A549 treated with DMSO at 1 μM for 4 hours (cell line): ENCODE measurements around the gene BAHCC1. TPM values are rescaled to one million over a fixed set of nuclear protein-coding genes. Genes with fewer than 3 reads are reported as not detected.

ENCODE experiments used
- total RNA-seq: library from RNA; stranded (reverse); fragments of 200-300 nt; extraction: Qiagen RNA extraction; gene quantifications from 5 replicates; pipeline ENCODE4 v1.2.3, GENCODE V29; 2022; ENCODE audit warnings: low read depth

The BAHCC1 gene
- total RNA-seq: 11.8 to 16.3 TPM (median 15.8 TPM) in 5 replicates

DNA sequence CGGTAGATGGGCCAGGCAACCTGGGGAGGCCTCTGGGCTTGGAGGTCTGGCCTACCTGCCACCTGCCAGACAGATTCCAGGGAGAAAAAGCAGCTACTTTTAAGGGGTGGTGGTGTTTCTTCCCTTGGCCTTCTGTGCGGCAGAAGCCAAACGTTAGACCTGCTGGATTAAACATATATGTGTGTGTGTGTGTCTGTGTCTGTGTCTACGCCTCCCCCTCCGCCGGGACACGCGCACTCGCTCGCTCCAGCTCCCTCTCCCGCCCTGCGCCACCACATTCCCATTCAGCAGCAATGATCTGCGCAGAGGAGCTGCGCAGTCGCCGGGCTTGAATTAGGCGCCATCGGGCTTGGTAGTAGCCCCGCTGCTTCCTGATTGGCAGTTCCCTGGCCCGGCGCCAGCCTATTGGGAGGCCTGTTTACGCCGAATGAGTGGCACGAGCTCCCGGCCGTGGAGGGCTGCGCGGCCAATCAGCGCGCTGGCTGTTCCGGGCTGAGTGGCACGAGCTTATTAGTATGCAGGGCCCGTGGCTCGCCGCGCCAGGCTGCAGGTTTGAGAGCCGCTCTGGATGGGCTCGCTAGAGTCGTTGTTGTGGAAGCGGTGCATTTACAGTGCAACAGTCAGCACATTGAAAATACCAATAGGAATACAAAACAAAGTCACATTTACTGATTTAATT is at the start of gene BAHCC1:
TSS of gene BAHCC1 (plus strand) at position 537 of the 679 bp plus-strand sequence. CDS start 4,283 bp downstream, outside the sequence.

DNA sequence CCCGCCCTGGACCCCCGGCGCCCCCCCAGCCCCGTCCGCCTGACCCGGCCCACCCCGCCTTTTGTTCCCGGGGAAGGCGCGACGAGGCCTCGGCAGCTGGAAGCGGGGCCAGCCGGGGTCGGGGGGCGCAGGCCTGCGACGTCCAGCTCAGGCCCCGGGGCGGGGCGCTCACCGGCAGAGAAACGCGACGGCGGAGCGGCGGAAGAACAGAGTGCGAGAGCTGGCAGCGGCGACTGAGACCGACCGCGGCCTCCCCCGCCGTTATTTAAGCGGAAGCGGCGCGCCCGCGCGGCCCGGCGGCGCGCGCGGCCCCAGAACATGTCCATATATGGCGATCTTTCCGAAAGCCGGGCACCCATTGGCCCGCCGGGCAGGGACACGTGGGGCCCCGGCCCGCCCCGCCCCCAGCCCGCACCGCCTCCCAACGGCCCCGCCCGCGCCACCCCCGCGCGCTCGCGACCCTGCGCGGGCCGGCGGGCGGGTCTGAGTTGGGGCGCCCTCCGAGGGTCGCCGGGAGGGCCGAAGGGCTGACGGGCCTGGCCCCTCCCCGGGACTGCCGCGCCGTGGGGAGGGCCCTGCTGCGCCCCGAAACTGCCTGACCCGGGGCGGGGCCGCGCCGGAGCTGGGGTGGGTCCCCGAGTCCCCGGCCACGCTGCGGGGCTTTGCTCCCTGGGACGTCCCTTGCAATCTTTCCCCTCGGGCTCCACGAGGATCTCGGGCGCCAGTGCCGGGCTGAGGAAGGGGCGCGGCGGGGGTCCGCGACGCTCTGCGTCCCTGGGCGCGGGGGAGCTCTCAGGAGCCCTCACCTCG is 117.5 kb downstream of the BAHCC1 start, which contains the start of gene ACTG1:
TSS of gene ACTG1 (minus strand) at position 238 of the 810 bp plus-strand sequence. CDS start 445 bp downstream, outside the sequence.

Other genes with a start within 250 kb of the BAHCC1 start
- not detected in 5 replicates for gene PVALEF, start 229.9 kb upstream of the BAHCC1 start, total RNA-seq
- gene AATK, start 229.2 kb upstream of the BAHCC1 start, total RNA-seq: 0.42 to 0.61 TPM (median 0.49 TPM) in 5 replicates
- gene CEP131, start 172.5 kb upstream of the BAHCC1 start, total RNA-seq: 5.7 to 10.6 TPM (median 8.3 TPM) in 5 replicates
- gene TEPSIN, start 156.4 kb upstream of the BAHCC1 start, total RNA-seq: 15.5 to 31.5 TPM (median 28.2 TPM) in 5 replicates
- gene NDUFAF8, start 156.1 kb upstream of the BAHCC1 start, total RNA-seq: 108 to 230 TPM (median 200 TPM) in 5 replicates
- gene SLC38A10, start 100.2 kb upstream of the BAHCC1 start, total RNA-seq: 53.1 to 82.4 TPM (median 73.3 TPM) in 5 replicates
- gene ACTG1, start 117.3 kb downstream of the BAHCC1 start, total RNA-seq: 5,035 to 5,958 TPM (median 5,229 TPM) in 5 replicates
- gene FSCN2, start 132.9 kb downstream of the BAHCC1 start, total RNA-seq: 0.45 to 1.4 TPM (median 1.1 TPM) in 5 replicates
- 21.3 to 29.3 TPM (median 24.7 TPM) in 5 replicates for gene FAAP100, start 156.9 kb downstream of the BAHCC1 start, total RNA-seq
- gene NPLOC4, start 241.7 kb downstream of the BAHCC1 start, total RNA-seq: 97.3 to 114 TPM (median 110 TPM) in 5 replicates
- gene TSPAN10, start 241.7 kb downstream of the BAHCC1 start, total RNA-seq: 4.4 to 6.3 TPM (median 5.9 TPM) in 5 replicates